Caco-2 (cell line): Measurements from ENCODE around the gene MAML2. TPM values are rescaled to one million over a fixed set of nuclear protein-coding genes. Genes with fewer than 3 reads are reported as not detected.

Experiments used
- BruUV-seq: library from RNA; stranded (reverse); fragments of 400-500 nt; replicated peaks from 2 replicates; lab custom pipeline; 2021; lab: Mats Ljungman, UMichigan
- CTCF ChIA-PET: fragments of 300-600 bp; sonication (Branson Sonifier 250); formaldehyde crosslinking; loops from one replicate; lab custom pipeline; 2022; ENCODE audit warnings: antibody characterized with exemption; lab: Charles Lee
- POLR2A ChIA-PET: fragments of 300-600 bp; sonication (Branson Sonifier 250); formaldehyde crosslinking; loops from one replicate; lab custom pipeline; 2022; ENCODE audit warnings: antibody characterized with exemption; lab: Charles Lee
- DNase-seq, 2 experiments: peaks; one replicate each; pipeline versions ENCODE4 v3.0.0 to v3.0.0-alpha.2; 2020 to 2022
- H3K27me3 ChIP-seq: replicated peaks from 2 replicates; pipeline ENCODE4 v1.6.0; 2011; ENCODE audit warnings: low read length; ENCODE audit not compliant: control insufficient read depth, insufficient read depth
- H3K36me3 ChIP-seq: 2 replicates; pipeline ENCODE4 v1.5.1; 2011; ENCODE audit warnings: low read length; ENCODE audit not compliant: control insufficient read depth, insufficient read depth
- H3K4me1 ChIP-seq: fragments of 250-450 bp; sonication (Bioruptor Pico); 2 replicates; pipeline ENCODE4 v1.5.1; 2020; ENCODE audit warnings: mild to moderate bottlenecking
- H3K4me3 ChIP-seq: 2 replicates; pipeline ENCODE4 v1.5.1; 2011; ENCODE audit warnings: low read depth, mild to moderate bottlenecking, control low read depth, low read length
- H3K9me3 ChIP-seq: fragments of 250-450 bp; sonication (Bioruptor Pico); 2 replicates; pipeline ENCODE4 v1.5.1; 2020; ENCODE audit warnings: mild to moderate bottlenecking, moderate library complexity
- H3K27ac Mint-ChIP-seq: one replicate; pipeline ENCODE4 v1.8.0; 2022; ENCODE audit warnings: mixed read lengths; ENCODE audit not compliant: unreplicated experiment
- H3K27me3 Mint-ChIP-seq: one replicate; pipeline ENCODE4 v1.8.0; 2022; ENCODE audit warnings: mixed read lengths; ENCODE audit not compliant: insufficient read depth, unreplicated experiment
- H3K36me3 Mint-ChIP-seq: one replicate; pipeline ENCODE4 v1.8.0; 2022; ENCODE audit warnings: mild to moderate bottlenecking, mixed read lengths; ENCODE audit not compliant: insufficient read depth, unreplicated experiment
- H3K4me1 Mint-ChIP-seq: one replicate; pipeline ENCODE4 v1.8.0; 2022; ENCODE audit warnings: low read depth, mixed read lengths; ENCODE audit not compliant: unreplicated experiment
- H3K4me3 Mint-ChIP-seq: one replicate; pipeline ENCODE4 v1.8.0; 2022; ENCODE audit warnings: mild to moderate bottlenecking, moderate library complexity, mixed read lengths; ENCODE audit not compliant: unreplicated experiment
- H3K9me3 Mint-ChIP-seq: one replicate; pipeline ENCODE4 v1.8.0; 2022; ENCODE audit warnings: mixed read lengths; ENCODE audit not compliant: unreplicated experiment
- CTCF ChIP-seq, 2 experiments: fragments of 200-600 bp in 1 of 2; IDR thresholded peaks; 1 replicate in 1 of 2; 2 replicates in 1 of 2; pipeline versions ENCODE4 v1.5.1 to v1.8.0; 2011 to 2022; ENCODE audit warnings: antibody characterized with exemption in 1 of 2, control low read depth in 1 of 2, inconsistent platforms in 1 of 2, low read depth in 1 of 2, low read length in 1 of 2, mild to moderate bottlenecking in 1 of 2, moderate library complexity in 1 of 2; ENCODE audit not compliant: insufficient read depth in 1 of 2, severe bottlenecking in 1 of 2, unreplicated experiment in 1 of 2
- intact Hi-C: fragments of 100-400 bp; cut with micrococcal nuclease; formaldehyde crosslinking; loops from one replicate; pipeline ENCODE4 v1.10.0; 2022; ENCODE audit not compliant: unreplicated experiment
- total RNA-seq: library from RNA; stranded (reverse); gene quantifications from 2 replicates; pipeline ENCODE4 v1.2.3, GENCODE V29; 2022

Gene MAML2
- total RNA-seq, 1 experiment from 2014 or later, result 11.5 TPM

- no peak for TF ChIP-seq CTCF (IDR thresholded peaks at IDR 0.05; ENCODE audit: insufficient read depth in 1 of 2, low read depth in 1 of 2, low read length in 1 of 2, severe bottlenecking in 1 of 2, unreplicated experiment in 1 of 2)
- POLR2A ChIA-PET, result no interaction called here
- Histone ChIP-seq H3K27me3 (no peaks in the 10 kb centered on the region), H3K4me3 (no peak overlapping the region), H3K9me3 (no peaks in the 10 kb centered on the region), H3K36me3 (no peaks in the 10 kb centered on the region), H3K4me1 (peaks cover 13% of the 10 kb centered on the region)
- Mint-ChIP-seq H3K9me3 (no peaks in the 10 kb centered on the region), H3K36me3 (no peaks in the 10 kb centered on the region), H3K27me3 (no peaks in the 10 kb centered on the region), H3K27ac (peak overlapping the region; percentile 8), H3K4me3 (no peak overlapping the region), H3K4me1 (peaks cover 14% of the 10 kb centered on the region)
- BruUV-seq, result no TSS peak
- CTCF ChIA-PET, result interaction anchor here (2.2 kb wide), 1 partner anchor 184 kb away, joined by 6 read pairs; no protein-coding TSS in a partner anchor
- DNase-seq, result peak in 1 of 2 experiments; percentile 33
- intact Hi-C loops, result no loop called here
These were observed 309.9 kb downstream of the MAML2 start for GRCh38 chr11:96033095-96033494.

- no peak overlapping the region for H3K27ac Mint-ChIP-seq
- intact Hi-C loops, result no loop called here
- Histone ChIP-seq H3K4me3 (no peak overlapping the region), H3K4me1 (0 out of 2 replicates have a peak, but pooled peaks cover 3% of the 10 kb centered on the region), H3K9me3 (no peaks in the 10 kb centered on the region), H3K27me3 (no peaks in the 10 kb centered on the region), H3K36me3 (no peaks in the 10 kb centered on the region)
- ChIA-PET CTCF (no interaction called here), POLR2A (no interaction called here)
- no peak for DNase-seq
- H3K27me3 Mint-ChIP-seq, result no peaks in the 10 kb centered on the region
- H3K9me3 Mint-ChIP-seq, result no peaks in the 10 kb centered on the region
- no peak for TF ChIP-seq CTCF (IDR thresholded peaks at IDR 0.05; ENCODE audit: insufficient read depth in 1 of 2, low read depth in 1 of 2, low read length in 1 of 2, severe bottlenecking in 1 of 2, unreplicated experiment in 1 of 2)
- no peaks in the 10 kb centered on the region for H3K36me3 Mint-ChIP-seq
- peaks cover 7% of the 10 kb centered on the region for H3K4me1 Mint-ChIP-seq
- no TSS peak for BruUV-seq
- H3K4me3 Mint-ChIP-seq, result no peak overlapping the region
These were observed 314.2 kb downstream of the MAML2 start for GRCh38 chr11:96028746-96029145.

- ChIA-PET CTCF (no interaction called here), POLR2A (no interaction called here)
- peak overlapping the region; percentile 3 for H3K27ac Mint-ChIP-seq
- H3K36me3 ChIP-seq, result no peaks in the 10 kb centered on the region
- intact Hi-C loops, result no loop called here
- DNase-seq, result no peak
- H3K9me3 ChIP-seq, result no peaks in the 10 kb centered on the region
- H3K27me3 ChIP-seq, result no peaks in the 10 kb centered on the region
- no peak overlapping the region for H3K4me3 Mint-ChIP-seq
- BruUV-seq, result no TSS peak
- no peaks in the 10 kb centered on the region for H3K27me3 Mint-ChIP-seq
- H3K9me3 Mint-ChIP-seq, result no peaks in the 10 kb centered on the region
- H3K36me3 Mint-ChIP-seq, result no peaks in the 10 kb centered on the region
- no peak overlapping the region for H3K4me3 ChIP-seq
- no peak for TF ChIP-seq CTCF (IDR thresholded peaks at IDR 0.05; ENCODE audit: insufficient read depth in 1 of 2, low read depth in 1 of 2, low read length in 1 of 2, severe bottlenecking in 1 of 2, unreplicated experiment in 1 of 2)
- H3K4me1 Mint-ChIP-seq, result no peaks in the 10 kb centered on the region
- H3K4me1 ChIP-seq, result no peaks in the 10 kb centered on the region
These were observed 316.0 kb downstream of the MAML2 start for GRCh38 chr11:96027021-96027420.
